Hepatocyte (in vitro differentiated cells): ENCODE results near the gene SARS2. TPM values are rescaled to one million over a fixed set of nuclear protein-coding genes. Genes with fewer than 3 reads are reported as not detected.

Source experiments
- DNase-seq: peaks from one replicate; pipeline ENCODE4 v3.0.0-alpha.2; 2016; ENCODE audit warnings: low spot score
- H2AFZ ChIP-seq: fragments of 200-600 bp; sonication (generic); 2 replicates; pipeline ENCODE4 v1.6.0; 2016; ENCODE audit warnings: antibody characterized with exemption, mild to moderate bottlenecking
- H3K27ac ChIP-seq: fragments of 200-600 bp; sonication (generic); 2 replicates; pipeline ENCODE4 v1.5.1; 2016; ENCODE audit warnings: mild to moderate bottlenecking
- H3K27me3 ChIP-seq: fragments of 200-600 bp; sonication (generic); 2 replicates; pipeline ENCODE4 v1.6.1; 2016
- H3K36me3 ChIP-seq: fragments of 200-600 bp; sonication (generic); replicated peaks from 2 replicates; pipeline ENCODE4 v1.5.1; 2016; ENCODE audit warnings: low read depth; ENCODE audit not compliant: insufficient read depth
- H3K4me1 ChIP-seq: fragments of 200-600 bp; sonication (generic); 2 replicates; pipeline ENCODE4 v1.5.1; 2016; ENCODE audit warnings: mild to moderate bottlenecking, moderate library complexity; ENCODE audit not compliant: insufficient read depth
- H3K4me2 ChIP-seq: fragments of 200-600 bp; sonication (generic); 2 replicates; pipeline ENCODE4 v1.6.0; 2016
- H3K4me3 ChIP-seq: fragments of 200-600 bp; sonication (generic); 2 replicates; pipeline ENCODE4 v1.5.1; 2016; ENCODE audit warnings: mild to moderate bottlenecking
- H3K79me2 ChIP-seq: fragments of 200-600 bp; sonication (generic); 2 replicates; pipeline ENCODE4 v1.6.0; 2017; ENCODE audit warnings: mild to moderate bottlenecking
- H3K9me2 ChIP-seq: fragments of 200-600 bp; sonication (generic); replicated peaks from 2 replicates; pipeline ENCODE4 v1.6.0; 2017; ENCODE audit warnings: mild to moderate bottlenecking; ENCODE audit not compliant: insufficient read depth
- H3K9me3 ChIP-seq: fragments of 200-600 bp; sonication (generic); 2 replicates; pipeline ENCODE4 v1.5.1; 2016; ENCODE audit warnings: low read depth, mild to moderate bottlenecking
- H4K20me1 ChIP-seq: fragments of 200-600 bp; sonication (generic); 2 replicates; pipeline ENCODE4 v1.6.0; 2016; ENCODE audit warnings: mild to moderate bottlenecking; ENCODE audit not compliant: insufficient read depth, poor library complexity, severe bottlenecking
- CTCF ChIP-seq: fragments of 200-600 bp; sonication (generic); IDR thresholded peaks from 2 replicates; pipeline ENCODE4 v1.5.1; 2016; ENCODE audit warnings: antibody characterized with exemption, mild to moderate bottlenecking; ENCODE audit not compliant: poor library complexity
- EZH2 ChIP-seq: fragments of 200-600 bp; sonication (generic); IDR thresholded peaks from 2 replicates; pipeline ENCODE4 v1.6.1; 2016; ENCODE audit warnings: antibody characterized with exemption, mild to moderate bottlenecking, borderline replicate concordance
- EZH2phosphoT487 ChIP-seq: fragments of 200-600 bp; sonication (generic); IDR thresholded peaks from one replicate; pipeline ENCODE4 v1.6.1; 2018; ENCODE audit warnings: antibody characterized with exemption, mild to moderate bottlenecking, low read depth, moderate library complexity; ENCODE audit not compliant: unreplicated experiment, severe bottlenecking
- WGBS: methylation state at CpG from one replicate; pipeline ENCODE4 v1.1.6; 2016; ENCODE audit warnings: low lambda C conversion rate; ENCODE audit errors: missing lambda C conversion rate; 5-methylcytosine and 5-hydroxymethylcytosine counted together
- polyA plus RNA-seq: library from polyadenylated mRNA; unstranded; fragments of >200 nt; fragmentation: Nextera tagmentation; extraction: Ambion mirVana; gene quantifications from 2 replicates; pipeline ENCODE4 v1.2.1, GENCODE V29; 2016
- total RNA-seq: library from RNA; depleted of rRNA; stranded (reverse); fragments of >200 nt; gene quantifications from 2 replicates; pipeline ENCODE4 v1.2.3, GENCODE V29; 2014

Gene SARS2
- total and polyA plus RNA-seq, 2 experiments from 2014 or later: 24.2 to 47.7 TPM

GRCh38 chr19:38920602-38921419, 9.8 kb downstream of the SARS2 start:
- no peak overlapping the region for H2AFZ ChIP-seq
- DNase-seq: no peak
- no peak overlapping the region for H3K27ac ChIP-seq
- H3K4me1 ChIP-seq: no peaks in the 10 kb centered on the region
- TF ChIP-seq EZH2 (no peak), EZH2phosphoT487 (no peak), CTCF (no peak)
- no peaks in the 10 kb centered on the region for H3K79me2 ChIP-seq
- no peaks in the 10 kb centered on the region for H4K20me1 ChIP-seq
- no peak overlapping the region for H3K4me3 ChIP-seq
- 82% methylated on average over 12 of the region's 14 CpGs for WGBS
- no peaks in the 10 kb centered on the region for H3K9me3 ChIP-seq
- H3K9me2 ChIP-seq: no peaks in the 10 kb centered on the region
- no peaks in the 10 kb centered on the region for H3K36me3 ChIP-seq
- H3K4me2 ChIP-seq: no peak overlapping the region
- H3K27me3 ChIP-seq: no peaks in the 10 kb centered on the region

GRCh38 chr19:38919837-38920601, 10.5 kb downstream of the SARS2 start:
- H3K4me1 ChIP-seq: no peaks in the 10 kb centered on the region
- WGBS: 92% methylated on average over 17 of the region's 21 CpGs
- H2AFZ ChIP-seq: no peak overlapping the region
- no peaks in the 10 kb centered on the region for H3K9me2 ChIP-seq
- TF ChIP-seq CTCF (no peak), EZH2 (no peak), EZH2phosphoT487 (no peak)
- H4K20me1 ChIP-seq: no peaks in the 10 kb centered on the region
- no peaks in the 10 kb centered on the region for H3K36me3 ChIP-seq
- no peak overlapping the region for H3K27ac ChIP-seq
- H3K4me2 ChIP-seq: no peak overlapping the region
- DNase-seq: no peak
- H3K4me3 ChIP-seq: no peak overlapping the region
- no peaks in the 10 kb centered on the region for H3K79me2 ChIP-seq
- no peaks in the 10 kb centered on the region for H3K9me3 ChIP-seq
- H3K27me3 ChIP-seq: no peaks in the 10 kb centered on the region

GRCh38 chr19:38918526-38918925, 12.0 kb downstream of the SARS2 start:
- no peaks in the 10 kb centered on the region for H3K79me2 ChIP-seq
- WGBS: 87% methylated on average over 10 of the region's 10 CpGs
- DNase-seq: no peak
- no peaks in the 10 kb centered on the region for H3K9me3 ChIP-seq
- no peaks in the 10 kb centered on the region for H3K4me1 ChIP-seq
- H3K27ac ChIP-seq: no peak overlapping the region
- no peaks in the 10 kb centered on the region for H3K9me2 ChIP-seq
- TF ChIP-seq EZH2: no peak
- H2AFZ ChIP-seq: no peak overlapping the region
- no peaks in the 10 kb centered on the region for H3K27me3 ChIP-seq
- no peak overlapping the region for H3K4me3 ChIP-seq
- no peaks in the 10 kb centered on the region for H3K36me3 ChIP-seq
- H4K20me1 ChIP-seq: no peaks in the 10 kb centered on the region
- no peak overlapping the region for H3K4me2 ChIP-seq

GRCh38 chr19:38917921-38918491, 12.6 kb downstream of the SARS2 start:
- Histone ChIP-seq H3K4me3 (no peak overlapping the region), H3K27ac (no peak overlapping the region), H3K36me3 (no peaks in the 10 kb centered on the region), H3K4me2 (no peak overlapping the region), H3K9me2 (no peaks in the 10 kb centered on the region), H3K79me2 (no peaks in the 10 kb centered on the region), H2AFZ (no peak overlapping the region), H3K27me3 (no peaks in the 10 kb centered on the region), H4K20me1 (no peaks in the 10 kb centered on the region), H3K9me3 (no peaks in the 10 kb centered on the region), H3K4me1 (no peaks in the 10 kb centered on the region)
- TF ChIP-seq CTCF (peak; percentile 21), EZH2 (no peak)
- peak; percentile 43 for DNase-seq
- WGBS: 79% methylated on average over 13 of the region's 13 CpGs
